Naive thymus-derived CD4-positive, alpha-beta T cell (primary cell): ENCODE results near the gene COL1A2. TPM values are rescaled to one million over a fixed set of nuclear protein-coding genes. Genes with fewer than 3 reads are reported as not detected.

ENCODE experiments used
- polyA plus RNA-seq, 2 donors: library from polyadenylated mRNA; unstranded; fragments of 300-500 nt; fragmentation: Illumina TruSeq; gene quantifications; one replicate each; pipeline ENCODE4 v1.2.3, GENCODE V29; 2021
- total RNA-seq, 6 experiments: library from RNA in 5 of 6; stranded (reverse) in 5 of 6; gene quantifications; 1 replicate in 5 of 6; 2 replicates in 1 of 6; pipeline ENCODE4 v1.2.3 and lab custom pipeline; 2021 to 2026

The COL1A2 gene
- total and polyA plus RNA-seq, 7 experiments from 2014 or later: 0.32 to 5.7 (median 0.41) TPM; not detected in 4

Other genes with a start within 250 kb of the COL1A2 start
- gene CASD1, start 114.9 kb downstream of the COL1A2 start, total RNA-seq: 10 to 100 TPM; 14.9 to 31.7 (median 22.0) TPM
- 1 to 10 TPM; 8.6 to 9.8 TPM for gene CASD1, start 114.9 kb downstream of the COL1A2 start, polyA plus RNA-seq